GM23338 (cell line): ENCODE results near the gene TIMMDC1. TPM values are rescaled to one million over a fixed set of nuclear protein-coding genes. Genes with fewer than 3 reads are reported as not detected.

Experiments used
- ATAC-seq: fragments of 200-7000 bp; cut with Tn5 transposase; 3 replicates; pipeline ENCODE4 v1.9.1; 2020
- DNase-seq: peaks from one replicate; pipeline ENCODE4 v3.0.0-alpha.2; 2015; ENCODE audit warnings: low spot score
- H2AFZ ChIP-seq: fragments of 200-600 bp; sonication (generic); 2 replicates; pipeline ENCODE4 v1.8.0; 2016; ENCODE audit warnings: antibody characterized with exemption, mild to moderate bottlenecking, moderate library complexity
- H3F3A ChIP-seq: fragments of 200-600 bp; sonication (generic); replicated peaks from 2 replicates; pipeline ENCODE4 v1.8.0; 2017; ENCODE audit warnings: antibody characterized with exemption, mixed run types, low read depth
- H3K27ac ChIP-seq: fragments of 200-600 bp; sonication (generic); 2 replicates; pipeline ENCODE4 v1.6.1; 2016; ENCODE audit warnings: low read depth
- H3K27me3 ChIP-seq: fragments of 200-600 bp; sonication (generic); 2 replicates; pipeline ENCODE4 v1.8.0; 2016; ENCODE audit warnings: mild to moderate bottlenecking, mixed run types, moderate library complexity; ENCODE audit not compliant: insufficient read depth
- H3K36me3 ChIP-seq: fragments of 200-600 bp; sonication (generic); 2 replicates; pipeline ENCODE4 v1.8.0; 2016; ENCODE audit warnings: mild to moderate bottlenecking; ENCODE audit not compliant: insufficient read depth
- H3K4me1 ChIP-seq: fragments of 200-600 bp; sonication (generic); 2 replicates; pipeline ENCODE4 v1.8.0; 2016; ENCODE audit warnings: mild to moderate bottlenecking, moderate library complexity; ENCODE audit not compliant: insufficient read depth
- H3K4me2 ChIP-seq: fragments of 200-600 bp; sonication (generic); 2 replicates; pipeline ENCODE4 v1.7.1; 2017; ENCODE audit warnings: mixed run types
- H3K4me3 ChIP-seq: fragments of 200-600 bp; sonication (generic); 2 replicates; pipeline ENCODE4 v1.6.1; 2016; ENCODE audit warnings: mixed run types
- H3K79me2 ChIP-seq: fragments of 200-600 bp; sonication (generic); replicated peaks from 2 replicates; pipeline ENCODE4 v1.8.0; 2017; ENCODE audit warnings: mild to moderate bottlenecking; ENCODE audit not compliant: insufficient read depth
- H3K9me2 ChIP-seq: fragments of 200-600 bp; sonication (generic); 2 replicates; pipeline ENCODE4 v1.8.0; 2017; ENCODE audit not compliant: insufficient read depth
- H4K20me1 ChIP-seq: fragments of 200-600 bp; sonication (generic); replicated peaks from 2 replicates; pipeline ENCODE4 v1.8.0; 2017; ENCODE audit warnings: mild to moderate bottlenecking; ENCODE audit not compliant: insufficient read depth
- H3K27ac Mint-ChIP-seq: 2 replicates; pipeline ENCODE4 v1.8.0; 2020; ENCODE audit warnings: inconsistent platforms, mild to moderate bottlenecking, moderate library complexity, mixed read lengths
- H3K27me3 Mint-ChIP-seq: 3 replicates; pipeline ENCODE4 v1.8.0; 2022; ENCODE audit warnings: low read depth, mild to moderate bottlenecking, moderate library complexity, mixed read lengths, inconsistent platforms; ENCODE audit not compliant: insufficient read depth, poor library complexity
- H3K36me3 Mint-ChIP-seq: 3 replicates; pipeline ENCODE4 v1.8.0; 2021; ENCODE audit warnings: low read depth, mild to moderate bottlenecking, inconsistent platforms, moderate library complexity, mixed read lengths
- H3K4me1 Mint-ChIP-seq: 3 replicates; pipeline ENCODE4 v1.8.0; 2020; ENCODE audit warnings: mild to moderate bottlenecking, inconsistent platforms, mixed read lengths
- H3K4me3 Mint-ChIP-seq: 3 replicates; pipeline ENCODE4 v1.8.0; 2021; ENCODE audit warnings: moderate library complexity, mild to moderate bottlenecking, inconsistent platforms, mixed read lengths
- H3K9me3 Mint-ChIP-seq: 3 replicates; pipeline ENCODE4 v1.8.0; 2020; ENCODE audit warnings: moderate library complexity, mild to moderate bottlenecking, inconsistent platforms, mixed read lengths
- CREB1 ChIP-seq: fragments of 250-450 bp; sonication (Bioruptor Pico); IDR thresholded peaks from 2 replicates; pipeline ENCODE4 v1.5.0; 2020; ENCODE audit warnings: low read depth, mild to moderate bottlenecking, moderate library complexity
- CTCF ChIP-seq, 2 experiments: fragments of 200-600 bp in 1 of 2; sonication (generic) in 1 of 2; conservative IDR thresholded peaks; 2 replicates each; pipeline versions ENCODE4 v1.5.1 to v1.6.1; 2016 to 2017; ENCODE audit warnings: antibody characterized with exemption in 2 of 2, low read depth in 2 of 2, mild to moderate bottlenecking in 2 of 2, moderate library complexity in 1 of 2
- ETS1 ChIP-seq: IDR thresholded peaks from 2 replicates; pipeline ENCODE4 v1.6.1; 2016; ENCODE audit warnings: antibody characterized with exemption
- EZH2 ChIP-seq: fragments of 200-600 bp; sonication (generic); IDR thresholded peaks from one replicate; pipeline ENCODE4 v1.8.0; 2017; ENCODE audit warnings: antibody characterized with exemption, mild to moderate bottlenecking, low read depth; ENCODE audit not compliant: unreplicated experiment
- EZH2phosphoT487 ChIP-seq: fragments of 200-600 bp; sonication (generic); IDR thresholded peaks from one replicate; pipeline ENCODE4 v1.8.1; 2018; ENCODE audit warnings: antibody characterized with exemption; ENCODE audit not compliant: unreplicated experiment
- JUNB ChIP-seq: IDR thresholded peaks from one replicate; pipeline ENCODE4 v1.6.1; 2016; ENCODE audit warnings: antibody characterized with exemption; ENCODE audit not compliant: unreplicated experiment
- NANOG ChIP-seq: IDR thresholded peaks from 2 replicates; pipeline ENCODE4 v1.6.1; 2016; ENCODE audit warnings: antibody characterized with exemption, borderline replicate concordance
- POLR2AphosphoS5 ChIP-seq: IDR thresholded peaks from 2 replicates; pipeline ENCODE4 v1.6.1; 2016; ENCODE audit warnings: antibody characterized with exemption, low read depth
- REST ChIP-seq: IDR thresholded peaks from one replicate; pipeline ENCODE4 v1.6.1; 2018; ENCODE audit warnings: antibody characterized with exemption; ENCODE audit not compliant: unreplicated experiment
- STAT1 ChIP-seq: IDR thresholded peaks from one replicate; pipeline ENCODE4 v1.6.1; 2016; ENCODE audit warnings: antibody characterized with exemption; ENCODE audit not compliant: unreplicated experiment
- ZNF114 ChIP-seq: fragments of 250-450 bp; sonication (Bioruptor Pico); IDR thresholded peaks from 2 replicates; pipeline ENCODE4 v1.5.0; 2020; ENCODE audit warnings: mild to moderate bottlenecking, moderate library complexity
- ZNF331 ChIP-seq: fragments of 250-450 bp; sonication (Bioruptor Pico); IDR thresholded peaks from 2 replicates; pipeline ENCODE4 v1.5.0; 2020; ENCODE audit warnings: low read depth, mild to moderate bottlenecking, moderate library complexity
- ZNF462 ChIP-seq: fragments of 250-450 bp; sonication (Bioruptor Pico); IDR thresholded peaks from 2 replicates; pipeline ENCODE4 v1.5.0; 2020; ENCODE audit warnings: mild to moderate bottlenecking, moderate library complexity
- long read RNA-seq: library from polyadenylated mRNA; unstranded; transcript quantifications from one replicate; pipeline ENCODE4 v2.0.0, GENCODE V29; 2020; ENCODE audit not compliant: unreplicated experiment
- polyA plus RNA-seq: library from polyadenylated mRNA; unstranded; fragments of >200 nt; fragmentation: Nextera tagmentation; extraction: Ambion mirVana; gene quantifications from 2 replicates; pipeline ENCODE4 v1.2.1, GENCODE V29; 2016
- total RNA-seq: library from RNA; depleted of rRNA; stranded (reverse); fragments of >200 nt; shearing (Covaris generic); gene quantifications from 2 replicates; pipeline ENCODE4 v1.2.3, GENCODE V29; 2014; rRNA removed

The TIMMDC1 gene
- total RNA-seq (49.1 and 62.2 TPM in 2 replicates), polyA plus RNA-seq (98.2 and 105 TPM in 2 replicates)
- long read RNA-seq, transcript TIMMDC1-208 (7 exons, 2,394 nt) = major isoform, 79 of 93 reads
- long read RNA-seq, partial matches to known transcripts = 1 of 93 reads
- long read RNA-seq, other reads (novel, unspliced or antisense) = 13 of 93 reads

- peak within 1 kb of the TSS; percentile 94 for H3K4me3 ChIP-seq
- H3K79me2 ChIP-seq = peaks cover 34% of the 10 kb centered on the region
- Mint-ChIP-seq H3K4me1 (peaks cover 10% of the 10 kb centered on the region), H3K27me3 (no peaks in the 10 kb centered on the region), H3K4me3 (peak within 1 kb of the TSS; percentile 99), H3K36me3 (peaks cover 18% of the 10 kb centered on the region), H3K9me3 (no peaks in the 10 kb centered on the region; the same call in 2 of the 3 replicates), H3K27ac (peak within 1 kb of the TSS; percentile 100)
- H3F3A ChIP-seq = 0 out of 2 replicates have a peak, but pooled peaks cover 5% of the 10 kb centered on the region
- H2AFZ ChIP-seq = peak within 1 kb of the TSS; percentile 76
- TF ChIP-seq NANOG (no peak), STAT1 (no peak), ETS1 (peak; percentile 87), ZNF462 (no peak), CREB1 (CRISPR knock-in tag) (peak; percentile 86), EZH2phosphoT487 (no peak), CTCF (conservative IDR thresholded peaks at IDR 0.05; ENCODE audit: low read depth in 2 of 2) (no peak), POLR2AphosphoS5 (peak; percentile 99), REST (no peak), JUNB (no peak), ZNF331 (CRISPR knock-in tag) (no peak), EZH2 (no peak), ZNF114 (no peak)
- ATAC-seq (peak; percentile 95), DNase-seq (peak; percentile 99)
- H3K27me3 ChIP-seq = no peaks in the 10 kb centered on the region
- H3K36me3 ChIP-seq = peaks cover 8% of the 10 kb centered on the region; the same call in 1 of the 2 replicates
- 0 out of 2 replicates have a peak, but pooled peaks cover 4% of the 10 kb centered on the region for H4K20me1 ChIP-seq
- H3K4me1 ChIP-seq = peaks cover 14% of the 10 kb centered on the region
- H3K27ac ChIP-seq = peak within 1 kb of the TSS; percentile 99
- H3K9me2 ChIP-seq = no peaks in the 10 kb centered on the region
- peak within 1 kb of the TSS; percentile 84 for H3K4me2 ChIP-seq
Observed at GRCh38 chr3:119498186-119499011, at the start of gene TIMMDC1. Gene TIMMDC1 (plus strand): TSS chr3:119498547. CDS start chr3:119498734, 187 bp downstream.
